ENCODE data around the gene C3.
"Not testable (repeated sequence)": the region's sequence is repeated elsewhere in the genome, so short reads cannot be mapped to it uniquely, and the experiment has no call there.

The C3 gene

GRCh38 chr19:6667114-6667627 lies 53.3 kb downstream of the C3 start:
- no peaks in the 10 kb centered on the region for H3K27me3 ChIP-seq (ENCODE audit: control insufficient read depth, insufficient read depth, low read length, poor library complexity, severe bottlenecking)
- H3K9me3 ChIP-seq (ENCODE audit: control insufficient read depth, low read length) = no peaks in the 10 kb centered on the region
- no peak overlapping the region for H3K4me3 ChIP-seq (ENCODE audit: insufficient read depth, low read depth, low read length)
- no peaks in the 10 kb centered on the region for H3K4me1 ChIP-seq (ENCODE audit: control insufficient read depth, insufficient read depth, low read length)
- no peak overlapping the region for H3K27ac ChIP-seq (ENCODE audit: insufficient read depth, low read depth, low read length, poor library complexity, severe bottlenecking)
- no peaks in the 10 kb centered on the region for H3K36me3 ChIP-seq (ENCODE audit: control insufficient read depth, insufficient read depth, low read length)
- 84 to 87% methylated on average over 14 of the region's 14 CpGs for WGBS, 2 experiments

GRCh38 chr19:6664916-6665315 lies 55.5 kb downstream of the C3 start:
- no peaks in the 10 kb centered on the region for H3K9me3 ChIP-seq (ENCODE audit: control insufficient read depth, low read length)
- 91 to 93% methylated on average over 17 of the region's 17 CpGs for WGBS, 2 experiments
- no peaks in the 10 kb centered on the region for H3K36me3 ChIP-seq (ENCODE audit: control insufficient read depth, insufficient read depth, low read length)
- H3K27me3 ChIP-seq (ENCODE audit: control insufficient read depth, insufficient read depth, low read length, poor library complexity, severe bottlenecking) = no peaks in the 10 kb centered on the region
- no peak overlapping the region for H3K4me3 ChIP-seq (ENCODE audit: insufficient read depth, low read depth, low read length)
- H3K27ac ChIP-seq (ENCODE audit: insufficient read depth, low read depth, low read length, poor library complexity, severe bottlenecking) = no peak overlapping the region
- no peaks in the 10 kb centered on the region for H3K4me1 ChIP-seq (ENCODE audit: control insufficient read depth, insufficient read depth, low read length)

- Histone ChIP-seq H3K27ac (ENCODE audit: insufficient read depth, low read depth, low read length, poor library complexity, severe bottlenecking) (no peak overlapping the region), H3K4me3 (ENCODE audit: insufficient read depth, low read depth, low read length) (no peak overlapping the region), H3K9me3 (ENCODE audit: control insufficient read depth, low read length) (no peaks in the 10 kb centered on the region), H3K27me3 (ENCODE audit: control insufficient read depth, insufficient read depth, low read length, poor library complexity, severe bottlenecking) (no peaks in the 10 kb centered on the region), H3K36me3 (ENCODE audit: control insufficient read depth, insufficient read depth, low read length) (no peaks in the 10 kb centered on the region), H3K4me1 (ENCODE audit: control insufficient read depth, insufficient read depth, low read length) (no peaks in the 10 kb centered on the region)
- WGBS, 2 experiments = 84 to 87% methylated on average over 14 of the region's 14 CpGs
These were observed 56.9 kb downstream of the C3 start for GRCh38 chr19:6663236-6664201.

DNA sequence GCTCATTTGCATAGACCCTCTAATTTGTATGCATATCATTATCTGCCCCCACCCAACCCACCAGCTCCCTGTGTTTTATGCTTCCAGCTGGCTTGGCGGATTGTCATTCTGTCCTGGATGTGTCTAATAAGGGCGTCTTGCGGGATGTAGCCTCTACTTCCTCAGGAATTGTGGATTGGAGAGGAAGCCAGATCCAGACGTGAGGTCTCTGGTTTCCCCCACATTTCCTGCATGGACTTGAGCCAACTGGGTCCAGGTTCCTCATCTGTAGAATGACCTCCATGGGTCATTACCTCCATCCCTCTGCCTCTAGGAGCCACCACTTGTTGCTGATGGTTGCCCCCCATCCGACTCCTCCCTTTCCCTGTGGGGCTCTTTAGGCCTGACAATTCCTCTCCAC lies 57.7 kb downstream of the C3 start:
- H3K27me3 ChIP-seq (ENCODE audit: control insufficient read depth, insufficient read depth, low read length, poor library complexity, severe bottlenecking) = no peaks in the 10 kb centered on the region
- WGBS, 2 experiments = 84 to 90% methylated on average over 5 of the region's 5 CpGs
- H3K36me3 ChIP-seq (ENCODE audit: control insufficient read depth, insufficient read depth, low read length) = no peaks in the 10 kb centered on the region
- no peak overlapping the region for H3K4me3 ChIP-seq (ENCODE audit: insufficient read depth, low read depth, low read length)
- H3K4me1 ChIP-seq (ENCODE audit: control insufficient read depth, insufficient read depth, low read length) = no peaks in the 10 kb centered on the region
- no peaks in the 10 kb centered on the region for H3K9me3 ChIP-seq (ENCODE audit: control insufficient read depth, low read length)
- H3K27ac ChIP-seq (ENCODE audit: insufficient read depth, low read depth, low read length, poor library complexity, severe bottlenecking) = no peak overlapping the region

- H3K27ac ChIP-seq (ENCODE audit: insufficient read depth, low read depth, low read length, poor library complexity, severe bottlenecking); H3K36me3 ChIP-seq (ENCODE audit: control insufficient read depth, insufficient read depth, low read length); H3K4me3 ChIP-seq (ENCODE audit: insufficient read depth, low read depth, low read length); H3K27me3 ChIP-seq (ENCODE audit: control insufficient read depth, insufficient read depth, low read length, poor library complexity, severe bottlenecking); H3K4me1 ChIP-seq (ENCODE audit: control insufficient read depth, insufficient read depth, low read length); H3K9me3 ChIP-seq (ENCODE audit: control insufficient read depth, low read length): not testable (repeated sequence)
- 64 to 69% methylated on average over 9 of the region's 10 CpGs for WGBS, 2 experiments
These were observed 58.8 kb downstream of the C3 start for GRCh38 chr19:6661509-6662244.

- H3K36me3 ChIP-seq (ENCODE audit: control insufficient read depth, insufficient read depth, low read length) = no peaks in the 10 kb centered on the region
- H3K4me1 ChIP-seq (ENCODE audit: control insufficient read depth, insufficient read depth, low read length) = no peaks in the 10 kb centered on the region
- H3K27me3 ChIP-seq (ENCODE audit: control insufficient read depth, insufficient read depth, low read length, poor library complexity, severe bottlenecking) = no peaks in the 10 kb centered on the region
- WGBS, 2 experiments = 77 to 83% methylated on average over 16 to 20 of the region's 20 CpGs
- H3K27ac ChIP-seq (ENCODE audit: insufficient read depth, low read depth, low read length, poor library complexity, severe bottlenecking) = no peak overlapping the region
- no peaks in the 10 kb centered on the region for H3K9me3 ChIP-seq (ENCODE audit: control insufficient read depth, low read length)
- no peak overlapping the region for H3K4me3 ChIP-seq (ENCODE audit: insufficient read depth, low read depth, low read length)
These were observed 59.5 kb downstream of the C3 start for GRCh38 chr19:6660930-6661329.

GRCh38 chr19:6656390-6656789 lies 64.1 kb downstream of the C3 start:
- 80 to 91% methylated on average over 5 to 7 of the region's 9 CpGs for WGBS, 2 experiments
- not testable (repeated sequence) for H3K4me1 ChIP-seq (ENCODE audit: control insufficient read depth, insufficient read depth, low read length); H3K36me3 ChIP-seq (ENCODE audit: control insufficient read depth, insufficient read depth, low read length); H3K9me3 ChIP-seq (ENCODE audit: control insufficient read depth, low read length); H3K27ac ChIP-seq (ENCODE audit: insufficient read depth, low read depth, low read length, poor library complexity, severe bottlenecking); H3K27me3 ChIP-seq (ENCODE audit: control insufficient read depth, insufficient read depth, low read length, poor library complexity, severe bottlenecking); H3K4me3 ChIP-seq (ENCODE audit: insufficient read depth, low read depth, low read length)

DNA sequence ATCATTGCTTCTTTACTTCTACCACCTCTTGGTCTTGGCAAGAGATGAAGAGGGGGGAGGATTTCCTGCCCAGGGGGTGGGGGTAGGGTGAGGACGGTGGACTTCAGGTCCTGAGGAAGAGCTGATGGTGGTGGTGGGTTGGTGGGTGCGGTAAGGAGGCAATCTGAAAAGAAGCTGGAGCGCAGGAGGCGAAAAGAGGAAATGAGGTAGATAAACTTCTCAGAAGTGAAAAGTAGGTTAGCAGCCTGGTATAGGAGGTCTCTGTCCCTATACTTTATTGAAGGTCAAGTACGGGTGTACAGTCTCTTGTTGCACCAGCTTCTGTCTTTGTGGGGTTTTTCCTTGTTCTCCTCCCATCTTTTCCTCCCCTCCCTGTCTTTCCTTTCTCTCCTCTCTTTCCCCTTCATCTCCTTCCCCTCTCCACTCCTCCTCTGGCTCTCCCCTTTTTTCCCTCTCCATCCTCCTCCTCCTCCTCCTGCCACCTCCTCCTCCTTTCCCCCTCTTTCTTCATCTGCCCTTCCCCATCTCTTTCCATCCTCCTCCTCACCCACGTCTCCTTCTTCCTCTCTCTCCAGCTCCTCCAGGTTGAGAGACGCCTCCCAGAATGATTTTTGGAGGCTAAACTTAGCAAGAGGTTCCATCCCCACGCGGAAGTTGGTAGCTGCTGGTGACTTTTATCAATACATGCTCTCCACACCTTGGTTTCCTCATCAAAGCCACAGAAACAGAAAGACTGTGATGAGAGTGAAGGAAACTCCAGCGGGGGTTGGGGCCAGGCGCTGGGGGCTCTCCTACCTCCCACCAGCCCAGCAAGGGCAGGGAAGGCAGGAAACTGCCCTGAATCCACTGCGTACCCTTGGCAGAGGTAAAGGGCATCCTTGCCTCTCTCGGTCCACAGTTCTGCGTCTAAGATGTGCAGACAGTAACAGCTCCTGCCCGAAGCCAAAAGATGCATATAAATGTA lies 65.8 kb downstream of the C3 start:
- no peak overlapping the region for H3K27ac ChIP-seq (ENCODE audit: insufficient read depth, low read depth, low read length, poor library complexity, severe bottlenecking)
- no peaks in the 10 kb centered on the region for H3K4me1 ChIP-seq (ENCODE audit: control insufficient read depth, insufficient read depth, low read length)
- no peaks in the 10 kb centered on the region for H3K36me3 ChIP-seq (ENCODE audit: control insufficient read depth, insufficient read depth, low read length)
- no peak overlapping the region for H3K4me3 ChIP-seq (ENCODE audit: insufficient read depth, low read depth, low read length)
- H3K27me3 ChIP-seq (ENCODE audit: control insufficient read depth, insufficient read depth, low read length, poor library complexity, severe bottlenecking) = no peaks in the 10 kb centered on the region
- 80 to 83% methylated on average over 15 of the region's 15 CpGs for WGBS, 2 experiments
- H3K9me3 ChIP-seq (ENCODE audit: control insufficient read depth, low read length) = no peaks in the 10 kb centered on the region

- Histone ChIP-seq H3K4me1 (ENCODE audit: control insufficient read depth, insufficient read depth, low read length) (no peaks in the 10 kb centered on the region), H3K9me3 (ENCODE audit: control insufficient read depth, low read length) (peaks cover 5% of the 10 kb centered on the region), H3K27ac (ENCODE audit: insufficient read depth, low read depth, low read length, poor library complexity, severe bottlenecking) (no peak overlapping the region), H3K36me3 (ENCODE audit: control insufficient read depth, insufficient read depth, low read length) (no peaks in the 10 kb centered on the region), H3K4me3 (ENCODE audit: insufficient read depth, low read depth, low read length) (no peak overlapping the region), H3K27me3 (ENCODE audit: control insufficient read depth, insufficient read depth, low read length, poor library complexity, severe bottlenecking) (no peaks in the 10 kb centered on the region)
- WGBS, 2 experiments = 29 to 52% methylated on average over 1 of the region's 1 CpG
These were observed 67.7 kb downstream of the C3 start for GRCh38 chr19:6652805-6653094.

Data from ectodermal cell (in vitro differentiated cells).